ENCODE measurements around the gene TMEM220.

TMEM220 gene

GRCh38 chr17:10777131-10777807 is 47.4 kb upstream of the TMEM220 start:
- Histone ChIP-seq H3K4me3 (ENCODE audit: low read length) (no peak overlapping the region), H3K27me3 (ENCODE audit: low read depth, low read length) (no peaks in the 10 kb centered on the region), H2AFZ (ENCODE audit: low read depth, low read length) (no peak overlapping the region), H3K4me1 (ENCODE audit: low read length) (peaks cover 6% of the 10 kb centered on the region), H3K36me3 (replicated peaks; ENCODE audit: low read depth, low read length) (no peaks in the 10 kb centered on the region), H4K20me1 (ENCODE audit: insufficient read depth, low read length) (no peaks in the 10 kb centered on the region), H3K79me2 (ENCODE audit: low read length) (no peaks in the 10 kb centered on the region), H3K9ac (ENCODE audit: low read length) (no peak overlapping the region), H3K9me3 (ENCODE audit: insufficient read depth, low read length) (no peaks in the 10 kb centered on the region), H3K27ac (ENCODE audit: low read length) (no peak overlapping the region), H3K4me2 (ENCODE audit: low read length) (no peak overlapping the region)
- no peak for TF ChIP-seq EZH2phosphoT487 (IDR thresholded peaks at IDR 0.05; ENCODE audit: low read depth)
- no peak for TF ChIP-seq CTCF (IDR thresholded peaks at IDR 0.05; ENCODE audit: low read depth, low read length)

DNA sequence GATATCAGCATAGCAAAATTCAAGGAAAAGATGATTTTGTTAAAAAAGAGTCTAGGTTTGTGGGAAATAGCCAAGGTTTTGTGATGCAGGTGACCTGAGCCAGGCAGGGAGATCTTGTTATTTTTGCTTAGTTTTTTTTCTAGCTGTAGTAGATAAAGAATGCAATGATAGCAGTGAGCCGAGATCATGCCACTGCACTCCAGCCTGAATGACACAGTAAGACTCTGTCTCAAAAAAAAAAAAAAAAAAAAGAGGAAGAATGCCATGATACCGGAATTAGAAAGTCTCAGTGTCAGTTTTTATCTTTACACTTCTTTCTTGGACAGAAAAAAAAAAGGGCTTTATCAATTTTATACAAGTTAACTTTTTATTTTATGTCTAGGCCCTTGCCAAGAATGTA is 46.6 kb upstream of the TMEM220 start:
- Histone ChIP-seq H3K27me3 (ENCODE audit: low read depth, low read length) (no peaks in the 10 kb centered on the region), H3K4me2 (ENCODE audit: low read length) (no peak overlapping the region), H3K36me3 (replicated peaks; ENCODE audit: low read depth, low read length) (no peaks in the 10 kb centered on the region), H3K9me3 (ENCODE audit: insufficient read depth, low read length) (no peaks in the 10 kb centered on the region), H3K4me3 (ENCODE audit: low read length) (no peak overlapping the region), H2AFZ (ENCODE audit: low read depth, low read length) (no peak overlapping the region), H3K27ac (ENCODE audit: low read length) (no peak overlapping the region), H3K4me1 (ENCODE audit: low read length) (peaks cover 6% of the 10 kb centered on the region), H3K79me2 (ENCODE audit: low read length) (no peaks in the 10 kb centered on the region), H4K20me1 (ENCODE audit: insufficient read depth, low read length) (no peaks in the 10 kb centered on the region), H3K9ac (ENCODE audit: low read length) (no peak overlapping the region)
- TF ChIP-seq CTCF (IDR thresholded peaks at IDR 0.05; ENCODE audit: low read depth, low read length) = no peak
- TF ChIP-seq EZH2phosphoT487 (IDR thresholded peaks at IDR 0.05; ENCODE audit: low read depth) = no peak

DNA sequence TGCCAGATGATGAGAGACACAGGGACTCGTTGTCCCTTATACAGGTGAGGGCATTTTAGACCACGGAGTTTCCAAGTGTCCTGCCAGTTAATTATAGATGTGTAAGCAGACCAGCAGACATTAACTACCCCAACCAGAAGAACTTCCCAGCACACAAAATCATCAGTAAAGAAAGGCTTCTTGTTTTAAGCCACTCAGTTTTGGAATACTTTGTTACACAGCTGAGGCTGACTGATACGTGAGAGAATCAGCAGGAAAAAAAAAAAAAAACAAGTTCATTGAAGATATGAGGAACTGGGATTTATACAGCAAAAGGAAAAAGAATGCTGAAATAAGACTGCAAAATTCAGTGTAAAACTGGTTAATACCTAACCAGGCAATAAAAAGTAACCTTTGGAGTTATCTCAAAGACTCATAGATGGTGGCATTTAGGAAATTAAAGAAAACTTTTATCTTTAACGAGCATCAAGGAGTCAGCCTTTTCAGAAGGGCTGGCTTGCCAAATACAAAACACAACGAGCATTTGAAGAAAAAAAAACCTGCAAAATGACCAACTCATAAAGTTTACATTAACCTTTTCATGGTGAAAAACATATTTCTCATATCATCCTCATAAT is 46.0 kb upstream of the TMEM220 start:
- Histone ChIP-seq H3K27me3 (ENCODE audit: low read depth, low read length) (no peaks in the 10 kb centered on the region), H3K4me3 (ENCODE audit: low read length) (no peak overlapping the region), H4K20me1 (ENCODE audit: insufficient read depth, low read length) (no peaks in the 10 kb centered on the region), H3K4me2 (ENCODE audit: low read length) (no peak overlapping the region), H3K36me3 (replicated peaks; ENCODE audit: low read depth, low read length) (no peaks in the 10 kb centered on the region), H3K4me1 (ENCODE audit: low read length) (peaks cover 6% of the 10 kb centered on the region), H2AFZ (ENCODE audit: low read depth, low read length) (no peak overlapping the region), H3K9ac (ENCODE audit: low read length) (no peak overlapping the region), H3K27ac (ENCODE audit: low read length) (no peak overlapping the region), H3K9me3 (ENCODE audit: insufficient read depth, low read length) (no peaks in the 10 kb centered on the region), H3K79me2 (ENCODE audit: low read length) (no peaks in the 10 kb centered on the region)
- TF ChIP-seq CTCF (IDR thresholded peaks at IDR 0.05; ENCODE audit: low read depth, low read length) (no peak), EZH2phosphoT487 (IDR thresholded peaks at IDR 0.05; ENCODE audit: low read depth) (no peak)

GRCh38 chr17:10775058-10775457 is 45.2 kb upstream of the TMEM220 start:
- H3K9me3 ChIP-seq (ENCODE audit: insufficient read depth, low read length) = no peaks in the 10 kb centered on the region
- no peak overlapping the region for H3K27ac ChIP-seq (ENCODE audit: low read length)
- TF ChIP-seq CTCF (IDR thresholded peaks at IDR 0.05; ENCODE audit: low read depth, low read length) = no peak
- TF ChIP-seq EZH2phosphoT487 (IDR thresholded peaks at IDR 0.05; ENCODE audit: low read depth) = no peak

More at GRCh38 chr17:10775058-10775457, 45.2 kb upstream of the TMEM220 start:
- H3K36me3 ChIP-seq (replicated peaks; ENCODE audit: low read depth, low read length) = no peaks in the 10 kb centered on the region
- H4K20me1 ChIP-seq (ENCODE audit: insufficient read depth, low read length) = no peaks in the 10 kb centered on the region
- no peaks in the 10 kb centered on the region for H3K79me2 ChIP-seq (ENCODE audit: low read length)
- peaks cover 6% of the 10 kb centered on the region for H3K4me1 ChIP-seq (ENCODE audit: low read length)
- no peaks in the 10 kb centered on the region for H3K27me3 ChIP-seq (ENCODE audit: low read depth, low read length)
- no peak overlapping the region for H3K4me3 ChIP-seq (ENCODE audit: low read length)
- no peak overlapping the region for H3K9ac ChIP-seq (ENCODE audit: low read length)
- H3K4me2 ChIP-seq (ENCODE audit: low read length) = no peak overlapping the region
- H2AFZ ChIP-seq (ENCODE audit: low read depth, low read length) = no peak overlapping the region
